Ramos (cell line): ENCODE data around the gene SLC30A10.
"Not testable (repeated sequence)": the region's sequence is repeated elsewhere in the genome, so short reads cannot be mapped to it uniquely, and the experiment has no call there.

Experiments
- in situ Hi-C: fragments of 300-500 bp; cut with MboI; formaldehyde crosslinking; loops from one replicate; pipeline ENCODE4 v1.14.3; 2022; ENCODE audit warnings: low sequenced_read_pairs; ENCODE audit not compliant: unreplicated experiment

SLC30A10 gene

DNA sequence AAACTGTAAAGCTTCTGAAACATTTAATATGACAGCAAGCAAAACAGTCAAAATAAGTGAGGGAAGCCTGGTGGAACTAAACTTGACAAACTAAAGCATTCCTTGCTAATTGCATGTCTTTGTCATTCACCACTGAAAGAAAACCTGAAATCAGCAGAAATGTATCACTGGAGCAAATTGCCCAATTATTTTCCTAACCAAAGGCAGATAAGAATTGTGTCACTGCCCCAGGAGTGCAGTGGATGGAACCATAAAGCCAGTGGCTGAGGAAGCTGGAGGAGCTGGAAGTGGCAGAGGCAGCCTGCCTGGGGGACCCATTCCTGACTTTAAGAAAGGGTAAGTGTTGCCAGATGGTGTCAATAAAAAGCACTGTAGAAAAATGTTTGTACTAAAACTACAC lies 2.7 kb upstream of the SLC30A10 start:
- in situ Hi-C loops = no loop called here

DNA sequence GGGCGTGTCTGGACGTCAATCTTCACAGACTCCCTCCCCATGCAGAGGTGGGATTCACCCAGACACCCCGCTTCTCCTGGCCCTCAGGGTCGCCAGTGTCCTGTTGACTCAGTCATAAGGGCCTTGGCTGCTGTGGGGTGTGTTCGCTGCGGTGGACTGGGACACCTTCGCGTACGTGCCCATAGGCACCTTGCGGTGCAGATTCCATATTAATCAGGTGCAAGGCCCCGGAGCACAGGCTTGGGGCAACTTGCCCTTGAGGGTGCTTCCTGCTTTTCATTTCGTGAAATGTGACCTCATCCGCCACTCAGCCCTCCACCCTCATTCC lies 398 bp upstream of the SLC30A10 start:
- in situ Hi-C loops = no loop called here

DNA sequence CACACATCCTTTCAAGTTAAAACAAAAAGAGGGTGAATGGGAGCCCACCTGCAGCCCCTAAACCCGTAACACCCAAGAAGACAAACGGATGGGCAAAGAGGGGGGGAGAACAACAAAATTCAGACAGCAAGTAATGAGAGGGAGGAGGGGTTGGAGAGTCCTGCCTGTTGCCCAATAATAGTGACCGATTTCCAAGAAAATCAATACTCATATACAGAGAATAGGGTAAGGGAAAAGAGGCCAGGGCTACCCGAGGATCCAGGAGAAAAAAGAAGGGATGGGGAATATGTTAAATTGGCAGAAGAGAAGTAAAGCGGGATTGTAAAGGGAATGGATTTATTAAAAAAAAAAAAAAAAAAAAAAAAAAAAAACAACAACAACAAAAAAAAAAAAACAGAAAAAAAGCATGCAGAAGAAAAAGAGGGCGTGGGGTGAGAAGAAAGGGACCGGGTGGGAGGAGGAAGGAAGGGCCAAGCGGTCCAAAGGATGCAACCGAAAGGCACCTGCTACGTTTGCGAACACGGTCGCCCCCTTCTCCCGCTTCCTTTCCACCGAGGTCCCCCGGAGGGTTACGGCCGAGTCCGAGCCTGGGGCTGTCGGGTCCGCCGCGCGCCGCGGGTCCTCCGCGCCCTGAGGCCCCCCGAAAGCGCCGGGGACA lies 930 bp downstream of the SLC30A10 start:
- in situ Hi-C loops = no loop called here

DNA sequence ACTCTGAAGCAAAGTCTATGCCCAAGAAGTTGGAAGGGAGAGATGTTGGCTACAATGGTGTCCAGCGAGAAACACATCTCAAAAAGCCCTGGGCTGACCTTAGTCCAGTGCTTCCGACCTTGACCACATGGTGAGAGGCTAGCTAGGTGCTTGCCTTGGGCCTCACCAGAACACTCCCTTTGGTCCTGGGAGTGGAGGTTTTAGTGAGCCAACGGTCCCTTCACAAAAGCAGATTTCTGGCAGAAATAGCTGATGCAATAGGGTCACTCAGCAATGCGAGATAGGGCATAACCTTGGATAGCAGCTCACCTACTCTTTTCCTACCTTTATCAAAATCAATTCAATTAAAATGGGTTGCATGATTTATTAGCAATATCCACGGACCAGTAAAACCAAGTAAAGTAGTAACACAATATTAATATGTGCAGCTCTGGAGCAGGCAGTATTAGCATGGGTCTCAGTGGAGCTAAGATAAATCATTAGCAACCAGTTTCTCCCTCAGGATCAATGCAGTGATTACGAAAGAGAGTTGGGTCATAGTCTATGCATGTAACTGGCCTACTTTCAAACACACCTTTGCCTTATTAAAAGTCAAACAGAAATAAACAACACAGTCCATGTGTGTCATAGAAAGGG lies 1.9 kb downstream of the SLC30A10 start:
- in situ Hi-C loops = no loop called here

DNA sequence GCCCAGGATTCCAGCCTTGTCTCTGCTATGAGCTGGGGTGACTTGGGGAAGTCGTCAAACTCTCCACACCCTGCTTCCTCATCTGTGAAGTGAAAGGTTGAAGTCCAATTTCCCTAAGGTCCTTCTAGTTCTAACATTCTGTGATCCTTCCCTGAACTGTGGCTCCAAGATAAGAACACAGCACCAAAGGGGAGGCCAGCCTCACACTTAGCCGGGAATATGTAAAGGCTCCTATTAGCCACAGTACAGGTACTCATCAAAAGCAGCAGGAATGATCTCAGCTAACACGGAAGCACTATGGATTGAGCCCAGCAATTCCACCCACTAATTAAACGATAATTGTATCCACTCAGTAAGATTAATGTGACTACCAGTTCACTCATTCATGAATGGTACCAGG lies 4.0 kb downstream of the SLC30A10 start:
- in situ Hi-C loops = no loop called here

DNA sequence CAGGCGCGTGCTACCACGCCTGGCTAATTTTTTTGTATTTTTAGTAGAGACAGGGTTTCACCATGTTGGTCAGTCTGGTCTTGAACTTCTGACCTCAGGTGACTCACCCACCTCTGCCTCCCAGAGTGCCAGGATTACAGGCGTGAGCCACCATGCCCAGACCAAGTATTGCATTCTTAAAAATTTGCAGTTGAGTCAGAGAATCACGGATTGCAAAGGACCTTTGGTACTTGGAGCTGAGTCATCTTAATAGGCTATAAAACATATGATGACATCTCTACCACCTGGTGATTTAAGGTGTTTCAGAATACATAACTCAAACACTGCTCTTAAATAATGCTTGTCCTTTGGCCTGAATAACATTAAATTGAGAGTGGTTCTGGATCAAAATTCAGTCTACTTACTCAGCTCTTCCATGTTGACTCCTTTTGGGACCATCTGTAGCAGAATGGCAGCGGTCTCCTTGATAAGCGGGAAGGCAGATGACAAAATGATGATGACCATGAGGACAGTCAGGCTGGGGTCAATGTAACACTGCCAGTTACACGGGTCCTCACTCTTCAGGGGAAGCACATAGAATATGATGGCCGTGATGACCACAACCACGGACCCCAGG lies 10.4 kb downstream of the SLC30A10 start:
- in situ Hi-C loops = no loop called here

DNA sequence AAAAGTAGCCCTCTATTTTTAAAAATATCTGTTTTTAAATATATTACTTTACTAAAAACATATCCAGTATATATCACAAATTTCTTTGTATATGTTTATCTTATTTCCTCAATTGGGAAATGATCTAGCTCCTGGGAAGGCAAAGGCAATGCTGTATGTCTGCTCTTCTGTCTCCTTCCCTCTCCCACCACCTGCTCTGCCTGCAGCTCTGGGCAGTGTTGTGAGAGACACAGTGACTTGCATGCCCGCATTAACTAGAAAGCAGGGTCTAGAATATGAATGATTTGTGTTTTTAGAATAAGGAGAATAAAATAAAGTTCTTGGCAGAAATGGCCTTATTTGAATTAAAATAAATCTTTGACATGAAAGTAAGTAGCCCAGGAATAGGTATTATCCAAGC lies 11.1 kb downstream of the SLC30A10 start:
- in situ Hi-C loops = no loop called here

DNA sequence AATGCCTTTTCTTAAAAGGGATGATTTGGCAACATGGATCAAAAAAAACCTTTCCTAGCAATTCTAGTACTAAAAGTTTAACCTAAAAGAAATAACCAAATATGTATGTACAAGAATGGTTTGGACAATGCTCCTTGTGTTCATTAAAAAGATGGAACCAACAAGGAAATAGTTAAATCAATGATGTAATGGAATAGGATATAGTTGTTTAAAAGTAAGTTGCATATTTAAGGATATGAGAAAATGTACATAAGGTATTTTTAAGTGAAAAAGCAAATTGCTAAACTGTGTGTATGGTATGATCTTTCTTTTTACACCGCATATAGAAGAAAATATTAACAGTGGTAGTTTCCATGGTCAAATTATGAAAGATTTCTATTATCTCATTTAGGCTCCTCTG lies 12.1 kb downstream of the SLC30A10 start:
- in situ Hi-C loops = no loop called here

DNA sequence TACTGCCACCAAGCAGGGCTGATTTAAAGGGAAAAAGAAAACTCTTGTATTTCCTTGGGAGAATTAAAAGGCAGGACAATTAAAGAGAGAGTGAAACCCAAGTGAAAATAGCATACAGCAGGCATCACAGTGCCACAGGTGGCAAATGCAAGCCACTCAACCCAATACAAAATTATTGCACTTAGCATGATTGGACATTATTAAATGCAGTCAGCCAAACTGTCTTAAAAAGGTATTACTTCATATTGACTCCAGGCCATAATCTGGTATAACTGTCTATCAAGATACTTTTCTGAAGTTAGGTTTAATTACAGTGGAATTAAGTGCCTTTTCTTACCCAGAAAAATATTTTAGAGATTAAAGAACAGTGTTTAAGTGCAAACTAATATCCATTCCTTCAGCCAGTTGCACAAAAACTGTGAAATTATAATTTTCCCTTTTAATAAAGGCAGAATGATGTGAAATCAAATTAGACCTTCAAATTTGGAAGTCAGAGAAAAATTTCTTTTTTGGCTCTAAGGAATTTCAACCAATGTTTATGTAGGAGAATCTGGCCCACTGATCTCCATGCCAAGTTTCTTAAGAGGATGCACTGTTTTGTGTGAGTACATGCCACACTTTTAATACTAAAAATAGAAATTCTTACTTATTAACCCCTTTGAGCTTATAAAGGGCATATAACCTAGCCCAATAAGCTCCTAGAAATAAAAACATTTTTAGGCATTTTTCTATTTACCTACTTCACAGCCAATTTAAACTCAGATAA lies 15.2 kb downstream of the SLC30A10 start:
- in situ Hi-C loops = no loop called here

DNA sequence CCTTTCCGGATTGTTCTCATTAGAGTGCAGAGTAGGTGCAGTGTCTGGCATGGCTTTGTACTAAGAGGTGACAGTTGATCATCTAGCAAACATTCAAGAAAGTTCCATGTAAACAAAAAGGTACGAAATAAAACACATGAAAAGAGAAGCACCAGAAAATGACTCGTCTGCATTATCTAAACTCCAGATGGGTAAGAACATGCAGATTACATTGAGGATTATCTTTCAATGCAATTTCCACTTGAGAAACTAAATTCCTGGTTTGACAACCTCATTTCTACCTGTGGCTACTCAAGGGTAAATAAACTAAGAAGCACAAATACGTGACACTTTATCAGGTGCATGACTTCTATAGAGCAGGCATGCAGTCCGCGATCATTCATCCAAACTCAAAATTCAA lies 17.6 kb downstream of the SLC30A10 start:
- in situ Hi-C loops = no loop called here

DNA sequence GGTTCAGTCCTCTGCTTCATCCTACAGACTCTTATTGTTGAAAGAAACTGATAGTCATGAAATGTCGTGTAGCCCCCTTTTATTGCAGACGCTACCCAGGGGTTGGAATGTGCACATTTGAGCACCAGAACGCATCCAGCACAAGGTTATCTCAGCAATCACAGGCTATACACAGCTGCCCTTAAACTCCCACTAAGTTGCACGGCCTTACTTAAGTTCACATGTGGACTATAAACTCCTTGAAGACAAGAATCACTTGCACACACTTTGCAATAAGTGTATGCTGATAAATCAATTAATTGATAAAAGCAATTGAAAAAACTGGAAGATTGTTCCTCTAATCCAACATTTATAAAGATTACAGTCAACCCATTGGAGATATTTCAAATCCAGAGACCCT lies 18.9 kb downstream of the SLC30A10 start:
- in situ Hi-C loops = no loop called here

DNA sequence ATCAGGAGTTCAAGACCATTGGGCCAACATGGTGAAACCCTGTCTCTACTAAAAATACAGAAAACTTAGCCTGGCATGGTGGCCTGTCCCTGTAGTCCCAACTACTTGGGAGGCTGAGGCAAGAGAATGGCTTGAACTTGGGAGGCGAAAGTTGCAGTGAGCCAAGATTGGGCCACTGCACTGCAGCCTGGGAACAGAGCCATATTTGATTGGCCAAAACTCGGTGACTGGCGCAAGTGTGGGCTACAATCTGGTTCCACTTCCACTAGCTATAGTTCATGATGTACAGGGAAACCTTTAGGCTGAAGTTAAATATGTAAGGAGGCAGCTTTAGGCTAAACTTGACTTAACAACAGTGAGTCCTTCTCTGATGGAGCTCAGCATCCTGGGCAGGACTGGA lies 20.2 kb downstream of the SLC30A10 start:
- in situ Hi-C loops = no loop called here

DNA sequence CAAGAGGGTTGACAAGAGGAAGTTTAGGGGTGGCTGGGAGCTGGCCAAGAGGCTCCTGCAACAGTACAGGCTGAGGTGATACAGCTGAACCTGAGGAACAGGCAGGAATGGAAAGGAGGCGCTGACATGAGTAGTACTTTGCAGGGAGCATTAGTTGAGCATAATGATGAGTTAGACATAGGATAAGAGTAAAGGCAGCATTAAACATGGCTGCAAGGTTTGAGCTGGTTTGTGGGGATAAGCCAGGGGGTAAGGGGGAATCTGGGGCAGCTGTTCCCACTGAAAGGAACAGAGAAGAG lies 20.6 kb downstream of the SLC30A10 start:
- in situ Hi-C loops = no loop called here

DNA sequence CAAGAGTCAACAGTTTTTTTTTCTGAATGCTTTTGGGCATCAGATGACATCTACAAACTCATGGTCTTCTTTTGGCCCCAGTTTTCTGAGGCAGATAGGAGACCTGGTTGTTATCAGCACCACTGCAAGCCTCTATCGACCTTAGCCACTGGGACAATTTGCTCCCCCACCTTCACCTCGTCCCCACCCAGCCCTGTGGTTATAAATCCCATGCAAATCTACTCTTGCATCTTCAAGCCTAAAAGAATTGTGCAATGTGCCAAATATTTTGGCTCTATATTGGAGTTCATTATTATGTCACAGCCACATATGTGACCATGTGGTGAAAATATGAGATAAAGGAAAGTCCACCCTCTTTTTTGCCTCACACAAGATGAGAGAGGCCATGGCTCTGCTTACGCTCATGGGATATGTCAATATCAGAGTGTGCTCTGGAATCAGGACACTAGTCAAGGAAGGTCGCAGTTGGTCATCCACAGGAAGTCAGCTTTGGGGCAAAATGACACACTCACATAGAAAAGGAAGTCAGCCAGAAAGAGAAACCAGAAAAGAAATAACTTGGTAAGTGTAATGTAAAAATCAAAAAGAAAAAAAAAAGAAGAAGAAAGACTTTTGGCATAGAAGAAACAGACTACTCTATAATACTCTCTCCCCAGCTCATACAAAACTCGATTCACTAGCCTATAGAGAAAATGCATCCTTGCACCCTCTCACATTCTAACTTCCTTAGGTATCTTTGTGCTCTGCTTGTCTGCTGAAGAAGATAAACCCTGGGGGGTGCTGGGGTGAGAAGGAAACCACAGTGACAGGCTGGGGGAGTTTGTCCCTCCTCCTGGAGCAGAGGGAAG lies 21.2 kb downstream of the SLC30A10 start:
- in situ Hi-C loops = no loop called here

DNA sequence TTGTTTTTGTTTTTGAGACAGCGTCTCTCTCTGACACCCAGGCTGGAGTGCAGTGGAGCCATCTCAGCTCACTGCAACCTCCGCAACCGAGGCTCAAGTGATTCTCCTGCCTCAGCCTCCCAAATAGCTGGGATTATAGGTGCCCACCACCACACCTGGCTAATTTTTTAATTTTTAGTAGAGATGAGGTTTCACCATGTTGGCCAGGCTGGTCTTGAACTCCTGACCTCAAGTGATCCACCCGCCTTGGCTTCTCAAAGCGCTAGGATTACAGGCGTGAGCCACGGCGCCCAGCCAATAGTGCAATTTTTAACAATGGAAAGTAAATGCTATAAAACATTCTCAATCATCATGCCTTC lies 21.8 kb downstream of the SLC30A10 start:
- in situ Hi-C loops = not testable (repeated sequence)

DNA sequence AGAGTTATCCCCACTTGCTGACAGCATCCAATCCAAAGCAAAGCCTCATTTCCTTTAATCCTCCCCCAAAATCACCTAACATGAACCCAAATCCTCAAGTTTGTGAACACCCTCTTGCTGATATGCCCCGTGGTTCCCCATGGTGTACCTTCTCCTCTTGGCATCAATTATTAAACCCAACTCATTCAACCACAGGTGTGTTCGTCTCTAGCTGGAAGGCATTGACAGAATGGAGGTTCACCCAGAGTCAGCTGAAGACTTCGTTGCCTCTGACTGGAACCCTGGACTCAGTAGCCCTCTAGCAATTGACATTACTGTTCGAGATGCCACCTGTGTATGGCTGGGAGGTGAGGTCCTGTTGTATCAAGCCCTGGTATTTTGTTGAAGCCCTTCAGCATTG lies 22.8 kb downstream of the SLC30A10 start:
- in situ Hi-C loops = no loop called here

DNA sequence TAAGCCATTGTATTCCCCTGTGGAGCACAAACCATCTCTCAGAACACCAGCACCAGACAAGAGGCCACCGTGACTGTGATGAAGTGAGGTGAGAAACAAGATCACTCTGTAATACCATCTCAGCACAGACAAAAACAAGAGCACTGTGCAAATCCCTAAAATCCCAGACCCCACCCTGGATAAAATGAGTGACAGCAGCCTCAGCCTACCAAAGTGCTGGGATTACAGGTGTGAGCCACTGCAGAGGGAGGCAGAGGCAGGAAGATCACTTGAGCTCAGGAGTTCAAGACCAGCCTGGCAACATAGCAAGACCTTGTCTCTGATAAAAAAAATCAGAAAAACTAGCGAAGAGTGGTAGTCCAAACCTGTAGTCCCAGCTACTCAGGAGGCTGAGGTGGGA lies 23.4 kb downstream of the SLC30A10 start:
- in situ Hi-C loops = no loop called here

DNA sequence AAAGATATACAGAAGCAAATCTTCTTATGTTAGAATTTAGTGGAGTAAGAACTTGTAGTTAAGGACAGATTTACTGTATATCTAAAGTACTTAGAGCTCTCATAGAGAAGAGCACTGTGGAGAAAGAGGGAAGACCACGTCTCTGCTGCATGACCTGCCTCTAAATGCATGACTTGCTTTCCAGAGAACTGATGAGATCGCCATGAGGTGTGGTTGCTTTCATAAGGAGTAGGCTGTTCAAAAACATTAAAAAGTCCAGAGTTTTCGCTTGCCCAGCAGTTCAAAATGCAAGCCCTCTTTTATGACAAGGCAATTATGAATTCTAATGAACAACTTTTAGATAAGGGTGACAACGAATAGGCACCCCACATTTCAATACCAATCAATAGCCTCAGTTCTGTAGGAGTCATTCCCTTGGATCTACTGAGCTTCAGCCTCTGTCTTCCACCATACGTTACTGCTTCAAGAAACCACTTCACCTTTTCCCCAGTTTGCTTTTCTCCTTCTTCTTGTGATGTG lies 24.9 kb downstream of the SLC30A10 start:
- in situ Hi-C loops = no loop called here

DNA sequence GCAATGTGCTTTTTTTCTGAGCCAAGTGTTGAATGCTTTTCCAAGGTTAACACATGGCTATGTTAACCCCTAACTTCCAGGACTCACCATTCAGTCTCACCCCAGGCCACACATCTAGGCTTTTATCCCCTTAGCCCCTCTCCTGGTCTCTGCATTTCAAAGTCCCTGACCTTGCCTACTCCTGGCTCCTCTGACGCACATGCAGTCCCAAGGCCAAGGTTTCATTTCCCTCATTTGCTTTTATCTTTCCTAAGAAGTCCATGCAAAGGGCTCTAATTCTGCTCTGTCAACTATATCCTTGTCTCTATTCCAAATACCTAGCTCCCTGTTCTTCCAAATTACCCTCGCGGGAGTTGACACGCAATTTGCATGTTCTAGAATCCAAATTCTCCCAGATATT lies 25.4 kb downstream of the SLC30A10 start:
- in situ Hi-C loops = no loop called here

DNA sequence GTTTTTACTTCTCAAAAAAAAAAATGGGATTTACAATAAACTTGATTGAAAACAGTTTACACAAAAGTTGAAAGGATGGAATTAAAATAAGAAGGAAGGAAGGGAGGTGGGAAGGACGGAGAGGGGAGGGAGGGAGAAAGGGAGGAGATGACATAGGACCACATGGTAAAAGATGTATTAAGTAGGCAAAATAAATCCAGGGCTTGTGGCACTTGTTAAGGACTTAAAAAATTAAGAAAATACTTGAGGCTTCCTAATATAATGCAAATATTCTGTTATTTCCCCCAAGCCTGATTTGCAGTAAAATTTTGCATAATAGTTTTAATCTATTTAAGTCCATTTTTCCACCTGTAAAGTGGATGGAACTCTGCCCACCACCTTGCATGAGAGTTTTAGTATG lies 27.5 kb downstream of the SLC30A10 start:
- in situ Hi-C loops = no loop called here

DNA sequence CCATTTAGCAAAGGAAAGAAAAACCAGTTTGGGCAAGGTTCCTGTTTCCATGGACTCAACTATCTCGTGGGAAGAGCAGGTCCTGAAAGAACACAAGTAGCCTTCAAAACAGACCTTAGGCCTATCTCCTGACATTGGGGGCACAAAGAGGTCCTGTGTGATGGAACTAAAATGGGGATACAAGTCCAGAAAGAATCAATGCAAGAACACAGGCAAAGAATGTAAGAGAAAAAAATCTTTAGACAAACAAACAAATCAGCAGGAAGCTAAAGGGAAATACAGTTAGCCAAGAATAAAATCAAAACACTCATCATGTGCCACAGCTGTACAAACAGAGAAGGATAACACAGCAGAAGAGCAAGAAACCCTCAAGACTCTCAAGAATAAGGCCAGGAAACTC lies 28.2 kb downstream of the SLC30A10 start:
- in situ Hi-C loops = no loop called here
